Neutrophil (primary cell): ENCODE measurements around the gene CLIP2.
"Not testable (repeated sequence)": the region's sequence is repeated elsewhere in the genome, so short reads cannot be mapped to it uniquely, and the experiment has no call there.

Source experiments
- H3K27ac ChIP-seq: fragments of 200-600 bp; sonication (generic); 2 replicates; pipeline ENCODE4 v1.5.1; 2016; ENCODE audit warnings: mild to moderate bottlenecking, moderate library complexity
- H3K27me3 ChIP-seq: fragments of 200-600 bp; sonication (generic); 2 replicates; pipeline ENCODE4 v1.6.0; 2016; ENCODE audit warnings: mild to moderate bottlenecking
- H3K36me3 ChIP-seq: fragments of 200-600 bp; sonication (generic); 2 replicates; pipeline ENCODE4 v1.5.1; 2017
- H3K4me1 ChIP-seq, 2 experiments: fragments of 200-600 bp in 1 of 2; sonication (generic) in 1 of 2; 1 replicate in 1 of 2; 2 replicates in 1 of 2; pipeline versions ENCODE4 v1.5.1 to v1.6.1; 2013 to 2016; ENCODE audit warnings: low read depth in 1 of 2, low read length in 1 of 2, mild to moderate bottlenecking in 1 of 2, moderate library complexity in 1 of 2; ENCODE audit not compliant: control insufficient read depth in 1 of 2, insufficient read depth in 1 of 2
- H3K4me3 ChIP-seq, 2 experiments: fragments of 200-600 bp in 1 of 2; sonication (generic) in 1 of 2; 1 replicate in 1 of 2; 2 replicates in 1 of 2; pipeline ENCODE4 v1.5.1; 2013 to 2016; ENCODE audit warnings: low read depth in 1 of 2, low read length in 1 of 2, mild to moderate bottlenecking in 1 of 2, moderate library complexity in 1 of 2
- H3K9me3 ChIP-seq: fragments of 200-600 bp; sonication (generic); 2 replicates; pipeline ENCODE4 v1.5.1; 2016
- TF ChIP-seq, protein P1 (sequence below): fragments of 200-600 bp; sonication (generic); IDR thresholded peaks from 2 replicates; pipeline ENCODE4 v1.5.1; 2016; ENCODE audit warnings: antibody characterized with exemption

CLIP2 gene

DNA sequence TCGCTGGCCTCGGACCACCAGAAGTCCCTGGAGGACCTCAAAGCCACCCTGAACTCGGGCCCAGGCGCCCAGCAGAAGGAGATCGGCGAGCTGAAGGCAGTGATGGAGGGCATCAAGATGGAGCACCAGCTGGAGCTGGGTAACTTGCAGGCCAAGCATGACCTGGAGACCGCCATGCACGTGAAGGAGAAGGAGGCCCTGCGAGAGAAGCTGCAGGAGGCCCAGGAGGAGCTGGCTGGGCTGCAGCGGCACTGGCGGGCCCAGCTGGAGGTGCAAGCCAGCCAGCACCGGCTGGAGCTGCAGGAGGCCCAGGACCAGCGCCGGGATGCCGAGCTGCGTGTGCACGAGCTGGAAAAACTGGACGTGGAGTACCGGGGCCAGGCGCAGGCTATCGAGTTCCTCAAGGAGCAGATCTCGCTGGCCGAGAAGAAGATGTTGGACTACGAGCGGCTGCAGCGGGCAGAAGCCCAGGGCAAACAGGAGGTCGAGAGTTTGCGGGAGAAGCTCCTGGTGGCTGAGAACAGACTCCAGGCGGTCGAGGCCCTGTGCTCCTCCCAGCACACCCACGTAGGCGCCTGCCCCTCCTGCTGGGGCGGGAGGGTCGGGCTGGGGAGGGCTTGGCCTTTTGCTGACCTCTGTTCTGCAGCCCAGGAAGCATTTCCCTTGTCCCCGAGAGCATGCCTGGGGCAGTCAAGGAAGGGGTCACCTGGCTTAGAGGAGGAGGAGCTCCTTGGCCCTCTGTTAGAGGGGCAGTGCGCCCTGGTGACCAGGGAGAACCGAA is 87.2 kb downstream of the CLIP2 start:
- Histone ChIP-seq H3K9me3 (no peaks in the 10 kb centered on the region), H3K27me3 (peaks cover 17% of the 10 kb centered on the region), H3K27ac (no peak overlapping the region), H3K4me1 (peaks cover 4 to 5% of the 10 kb centered on the region in 2 experiments), H3K4me3 (no peak overlapping the region), H3K36me3 (no peaks in the 10 kb centered on the region)
- TF ChIP-seq, protein P1, sequence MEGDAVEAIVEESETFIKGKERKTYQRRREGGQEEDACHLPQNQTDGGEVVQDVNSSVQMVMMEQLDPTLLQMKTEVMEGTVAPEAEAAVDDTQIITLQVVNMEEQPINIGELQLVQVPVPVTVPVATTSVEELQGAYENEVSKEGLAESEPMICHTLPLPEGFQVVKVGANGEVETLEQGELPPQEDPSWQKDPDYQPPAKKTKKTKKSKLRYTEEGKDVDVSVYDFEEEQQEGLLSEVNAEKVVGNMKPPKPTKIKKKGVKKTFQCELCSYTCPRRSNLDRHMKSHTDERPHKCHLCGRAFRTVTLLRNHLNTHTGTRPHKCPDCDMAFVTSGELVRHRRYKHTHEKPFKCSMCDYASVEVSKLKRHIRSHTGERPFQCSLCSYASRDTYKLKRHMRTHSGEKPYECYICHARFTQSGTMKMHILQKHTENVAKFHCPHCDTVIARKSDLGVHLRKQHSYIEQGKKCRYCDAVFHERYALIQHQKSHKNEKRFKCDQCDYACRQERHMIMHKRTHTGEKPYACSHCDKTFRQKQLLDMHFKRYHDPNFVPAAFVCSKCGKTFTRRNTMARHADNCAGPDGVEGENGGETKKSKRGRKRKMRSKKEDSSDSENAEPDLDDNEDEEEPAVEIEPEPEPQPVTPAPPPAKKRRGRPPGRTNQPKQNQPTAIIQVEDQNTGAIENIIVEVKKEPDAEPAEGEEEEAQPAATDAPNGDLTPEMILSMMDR: no peak

DNA sequence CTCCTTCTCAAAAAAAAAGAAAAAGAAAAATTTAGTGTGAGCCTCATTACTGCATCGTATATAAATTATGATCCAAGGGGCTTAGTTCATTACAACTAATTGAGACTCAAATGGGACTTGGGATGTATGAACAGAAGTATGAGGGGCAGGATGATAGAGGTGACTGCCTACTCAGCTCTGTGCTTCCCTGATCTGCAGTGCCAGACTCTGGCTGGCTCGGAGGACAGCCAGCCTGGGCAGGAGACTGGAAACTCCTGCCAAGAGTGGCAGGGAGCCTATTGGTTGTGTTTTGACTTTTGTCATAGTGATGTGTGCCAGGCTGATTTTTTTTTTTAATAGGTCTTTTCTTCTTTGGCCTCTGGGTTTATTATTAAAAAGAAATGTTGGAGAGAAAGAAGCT is 90.7 kb downstream of the CLIP2 start:
- Histone ChIP-seq H3K27me3 (no peaks in the 10 kb centered on the region), H3K4me3 (no peak overlapping the region), H3K9me3 (no peaks in the 10 kb centered on the region), H3K4me1 (peaks cover 4 to 5% of the 10 kb centered on the region in 2 experiments), H3K27ac (no peak overlapping the region), H3K36me3 (no peaks in the 10 kb centered on the region)
- TF ChIP-seq, protein P1: no peak

DNA sequence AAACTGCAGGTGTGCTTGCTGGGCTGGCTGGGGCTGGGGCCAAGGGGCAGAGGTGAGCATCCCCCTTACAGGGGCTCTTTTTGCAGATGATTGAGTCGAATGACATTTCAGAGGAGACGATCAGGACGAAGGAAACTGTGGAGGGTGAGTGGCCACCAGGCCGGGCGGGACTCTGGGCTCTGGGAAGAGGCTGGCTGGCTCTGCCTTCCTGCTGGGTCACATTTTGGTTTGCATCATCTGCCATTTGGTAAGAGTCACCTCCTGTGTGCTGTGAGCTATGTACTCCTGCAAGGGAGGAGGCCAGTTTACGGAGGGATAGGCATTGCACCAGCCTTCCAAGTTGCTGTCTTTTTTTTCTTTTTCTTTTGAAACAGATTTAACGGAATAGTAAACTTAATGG is 91.5 kb downstream of the CLIP2 start:
- Histone ChIP-seq H3K4me3 (no peak overlapping the region), H3K9me3 (no peaks in the 10 kb centered on the region), H3K36me3 (no peaks in the 10 kb centered on the region), H3K27me3 (no peaks in the 10 kb centered on the region), H3K27ac (no peak overlapping the region), H3K4me1 (peaks cover 4 to 5% of the 10 kb centered on the region in 2 experiments)
- TF ChIP-seq, protein P1: no peak

DNA sequence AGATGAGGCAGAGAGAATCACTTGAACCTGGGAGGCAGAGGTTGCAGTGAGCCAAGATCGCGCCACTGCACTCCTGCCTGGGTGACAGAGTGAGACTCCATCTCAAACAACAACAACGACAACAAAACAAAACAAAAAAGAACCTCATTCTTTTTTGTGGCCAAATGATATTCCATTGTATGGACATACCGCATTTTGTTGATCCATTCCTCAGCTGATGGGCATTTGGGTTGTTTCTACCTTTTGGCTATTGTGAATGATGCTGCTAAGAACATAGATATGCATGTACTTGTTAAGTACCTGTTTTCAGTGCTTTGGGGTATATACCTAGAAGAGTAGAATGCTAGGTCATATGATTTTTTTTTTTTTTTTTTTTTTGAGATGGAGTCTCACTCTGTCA is 94.9 kb downstream of the CLIP2 start:
- H3K4me1 ChIP-seq, H3K9me3 ChIP-seq, H3K4me3 ChIP-seq, H3K27ac ChIP-seq, H3K27me3 ChIP-seq, H3K36me3 ChIP-seq: not testable (repeated sequence)

DNA sequence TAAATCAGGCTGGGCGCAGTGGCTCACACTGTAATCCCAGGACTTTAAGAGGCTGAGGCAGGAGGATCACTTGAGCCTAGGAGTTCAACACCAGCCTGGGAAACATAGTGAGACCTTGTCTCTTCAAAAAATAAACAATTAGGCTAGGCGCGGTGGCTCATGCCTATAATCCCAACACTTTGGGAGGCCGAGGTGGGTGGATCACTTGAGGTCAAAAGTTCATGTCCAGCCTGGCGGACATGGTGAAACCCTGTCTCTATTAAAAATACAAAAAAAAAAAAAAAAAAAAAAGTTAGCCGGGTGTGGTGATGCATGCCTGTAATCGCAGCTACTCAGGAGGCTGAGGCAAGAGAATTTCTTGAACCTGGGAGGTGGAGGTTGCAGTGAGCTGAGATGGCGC is 95.6 kb downstream of the CLIP2 start:
- not testable (repeated sequence) for H3K9me3 ChIP-seq, H3K4me3 ChIP-seq, H3K27me3 ChIP-seq, H3K4me1 ChIP-seq, H3K27ac ChIP-seq, H3K36me3 ChIP-seq

DNA sequence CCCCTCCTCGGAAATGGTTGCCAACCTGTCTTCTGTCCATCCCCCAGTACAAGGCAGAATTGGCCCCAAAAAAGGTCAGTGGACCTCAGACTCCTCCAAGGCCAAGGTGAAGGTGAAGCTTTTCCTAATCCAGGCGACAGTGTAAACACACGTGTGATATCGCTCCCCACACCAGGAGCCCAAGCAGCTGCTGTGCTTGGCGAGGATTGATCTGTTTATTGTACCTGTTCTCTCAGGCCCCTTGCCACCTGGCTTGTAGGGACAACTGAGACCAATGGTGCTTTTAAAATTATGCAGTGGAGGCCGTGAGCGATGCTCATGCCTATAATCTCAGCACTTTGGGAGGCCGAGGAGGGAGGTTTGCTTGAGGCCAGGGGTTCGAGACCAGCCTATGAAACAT is 98.4 kb downstream of the CLIP2 start:
- no peaks in the 10 kb centered on the region for H3K27me3 ChIP-seq
- H3K36me3 ChIP-seq: no peaks in the 10 kb centered on the region
- no peaks in the 10 kb centered on the region for H3K9me3 ChIP-seq
- TF ChIP-seq, protein P1: no peak
- H3K27ac ChIP-seq: no peak overlapping the region
- H3K4me1 ChIP-seq: no peaks in the 10 kb centered on the region
- H3K4me3 ChIP-seq: no peak overlapping the region
